Measurements from ENCODE around the gene SLC39A11. TPM values are rescaled to one million over a fixed set of nuclear protein-coding genes. Genes with fewer than 3 reads are reported as not detected.

SLC39A11 gene
- total and polyA plus RNA-seq, 2 of the 13 experiments (the other 11 are each of a cell fraction or from before 2014, with no cell fraction given), result 17.2 to 31.5 TPM

GRCh38 chr17:73092523-73093135 is at the start of gene SLC39A11 (continued):
- TF ChIP-seq ZNF672 (CRISPR knock-in tag; IDR thresholded peaks at IDR 0.05) (no peak), HDAC1 (CRISPR knock-in tag; IDR thresholded peaks at IDR 0.05) (peak; percentile 97), SMAD9 (CRISPR knock-in tag; IDR thresholded peaks at IDR 0.05) (no peak), XBP1 (CRISPR knock-in tag; IDR thresholded peaks at IDR 0.05) (no peak), ZNF557 (CRISPR knock-in tag; IDR thresholded peaks at IDR 0.05) (no peak), MYC (CRISPR knock-in tag; IDR thresholded peaks at IDR 0.05; ENCODE audit: borderline replicate concordance) (peak; percentile 97), NKX3-1 (CRISPR knock-in tag; IDR thresholded peaks at IDR 0.05) (no peak), ZUFSP (CRISPR knock-in tag; IDR thresholded peaks at IDR 0.05; ENCODE audit: borderline replicate concordance) (no peak), SIN3B (IDR thresholded peaks at IDR 0.05; ENCODE audit: low read length) (peak; percentile 57; the same call in 1 of the 2 replicates), ELK4 (CRISPR knock-in tag; IDR thresholded peaks at IDR 0.05; ENCODE audit: borderline replicate concordance) (no peak), ZNF841 (CRISPR knock-in tag; IDR thresholded peaks at IDR 0.05; ENCODE audit: borderline replicate concordance) (no peak), IKZF5 (CRISPR knock-in tag; IDR thresholded peaks at IDR 0.05) (peak; percentile 91), TFAP4 (IDR thresholded peaks at IDR 0.05; ENCODE audit: borderline replicate concordance, low read depth) (peak; percentile 42; the same call in 1 of the 2 replicates), SOX5 (CRISPR knock-in tag; IDR thresholded peaks at IDR 0.05; ENCODE audit: borderline replicate concordance) (peak; percentile 76), DPF2 (CRISPR knock-in tag; IDR thresholded peaks at IDR 0.05; ENCODE audit: borderline replicate concordance, low read depth) (no peak), CERS6 (CRISPR knock-in tag; IDR thresholded peaks at IDR 0.05) (no peak), RBM39 (IDR thresholded peaks at IDR 0.05; ENCODE audit: low read depth, low read length, poor library complexity, severe bottlenecking) (no peak), ZNF232 (CRISPR knock-in tag; IDR thresholded peaks at IDR 0.05; ENCODE audit: borderline replicate concordance) (no peak), POGK (CRISPR knock-in tag; conservative IDR thresholded peaks at IDR 0.05) (peak; percentile 95), ZNF878 (CRISPR knock-in tag; IDR thresholded peaks at IDR 0.05) (peak; percentile 49; the same call in 1 of the 2 replicates), ZFP41 (CRISPR knock-in tag; IDR thresholded peaks at IDR 0.05; ENCODE audit: borderline replicate concordance) (no peak)

Data from HepG2 (cell line).